H1 (cell line): ENCODE data around the gene LPCAT1. TPM values are rescaled to one million over a fixed set of nuclear protein-coding genes. Genes with fewer than 3 reads are reported as not detected.

Experiments used
- CTCF ChIA-PET: fragments of 300-600 bp; sonication (Branson Sonifier 250); formaldehyde crosslinking; loops from one replicate; lab custom pipeline; 2021; ENCODE audit not compliant: partially characterized antibody; lab: Charles Lee
- POLR2A ChIA-PET: fragments of 300-600 bp; sonication (Branson Sonifier 250); formaldehyde crosslinking; loops from one replicate; lab custom pipeline; 2021; ENCODE audit warnings: inconsistent platforms; ENCODE audit not compliant: partially characterized antibody; lab: Charles Lee
- DNase-seq, 2 experiments: peaks; one replicate each; pipeline versions ENCODE4 v3.0.0 to v3.0.0-alpha.2; 2010 to 2022; ENCODE audit warnings: low spot score in 2 of 2, low read depth in 1 of 2, mixed read lengths in 1 of 2
- FAIRE-seq: peaks from 2 replicates; lab custom pipeline; 2011; peaks lifted over from hg19 to GRCh38; lab: Jason Lieb, UNC
- H2AFZ ChIP-seq: 2 replicates; pipeline ENCODE4 v1.8.1; 2012; ENCODE audit warnings: low read length, inconsistent platforms
- H2AK5ac ChIP-seq: 2 replicates; pipeline ENCODE4 v1.6.1; 2013; ENCODE audit warnings: low read depth, low read length
- H2BK120ac ChIP-seq: replicated peaks from 2 replicates; pipeline ENCODE3; 2013; ENCODE audit warnings: low read depth, low read length, inconsistent platforms
- H2BK12ac ChIP-seq: 2 replicates; pipeline ENCODE4 v1.6.1; 2013; ENCODE audit warnings: low read depth, low read length
- H2BK15ac ChIP-seq: 2 replicates; pipeline ENCODE4 v1.6.1; 2013; ENCODE audit warnings: low read length
- H2BK20ac ChIP-seq: 2 replicates; pipeline ENCODE4 v1.6.1; 2013; ENCODE audit warnings: low read length
- H2BK5ac ChIP-seq: 2 replicates; pipeline ENCODE4 v1.6.1; 2013; ENCODE audit warnings: low read depth, low read length
- H3K14ac ChIP-seq: 2 replicates; pipeline ENCODE4 v1.6.1; 2013; ENCODE audit warnings: inconsistent platforms; ENCODE audit not compliant: insufficient read length
- H3K18ac ChIP-seq: 2 replicates; pipeline ENCODE4 v1.6.1; 2013; ENCODE audit warnings: low read length; ENCODE audit errors: extremely low read depth
- H3K23ac ChIP-seq: 2 replicates; pipeline ENCODE4 v1.6.1; 2013; ENCODE audit warnings: inconsistent platforms; ENCODE audit not compliant: insufficient read length
- H3K23me2 ChIP-seq: 2 replicates; pipeline ENCODE4 v1.6.1; 2013; ENCODE audit warnings: low read depth, low read length
- H3K27ac ChIP-seq: 2 replicates; pipeline ENCODE4 v1.6.1; 2011; ENCODE audit warnings: low read depth, low read length, inconsistent platforms
- H3K27me3 ChIP-seq, 4 experiments: replicated peaks in 1 of 4; 1 replicate in 1 of 4; 2 replicates in 3 of 4; pipeline versions ENCODE4 v1.6.1 to v1.8.1; 2011 to 2013; ENCODE audit warnings: low read length in 3 of 4, mild to moderate bottlenecking in 3 of 4, inconsistent platforms in 2 of 4, mixed read lengths in 2 of 4, moderate library complexity in 1 of 4; ENCODE audit not compliant: control insufficient read depth in 3 of 4, insufficient read depth in 3 of 4; ENCODE audit errors: extremely low read depth in 1 of 4
- H3K36me3 ChIP-seq, 4 experiments: 2 replicates each; pipeline versions ENCODE4 v1.6.1 to v1.8.1; 2011 to 2013; ENCODE audit warnings: mild to moderate bottlenecking in 4 of 4, low read length in 3 of 4, moderate library complexity in 2 of 4, control low read depth in 1 of 4, inconsistent platforms in 1 of 4; ENCODE audit not compliant: insufficient read depth in 4 of 4, control insufficient read depth in 2 of 4
- H3K4ac ChIP-seq: replicated peaks from 2 replicates; pipeline ENCODE3; 2013; ENCODE audit warnings: low read length, low read depth, mixed read lengths, inconsistent platforms; ENCODE audit not compliant: insufficient read length
- H3K4me1 ChIP-seq, 4 experiments: replicated peaks in 1 of 4; 1 replicate in 1 of 4; 2 replicates in 3 of 4; pipeline versions ENCODE4 v1.6.1 to v1.8.1; 2011 to 2013; ENCODE audit warnings: low read length in 3 of 4, inconsistent platforms in 2 of 4, mixed read lengths in 1 of 4; ENCODE audit not compliant: insufficient read depth in 4 of 4, control insufficient read depth in 3 of 4
- H3K4me2 ChIP-seq, 2 experiments: 2 replicates each; pipeline versions ENCODE4 v1.6.1 to v1.8.1; 2011 to 2013; ENCODE audit warnings: low read depth in 2 of 2, low read length in 2 of 2, control low read depth in 1 of 2, inconsistent platforms in 1 of 2, mild to moderate bottlenecking in 1 of 2; ENCODE audit not compliant: insufficient read depth in 1 of 2
- H3K4me3 ChIP-seq, 4 experiments: fragments of 200-600, 300-600 bp in 1 of 4; sonication (generic), shearing (Covaris generic), sonication (Bioruptor Twin) in 1 of 4; 2 replicates each; pipeline versions ENCODE4 v1.5.1 to v1.8.1; 2011 to 2016; ENCODE audit warnings: low read length in 4 of 4, low read depth in 3 of 4, control low read depth in 2 of 4, inconsistent platforms in 2 of 4, mild to moderate bottlenecking in 2 of 4, mixed read lengths in 1 of 4, moderate library complexity in 1 of 4; ENCODE audit not compliant: insufficient read depth in 2 of 4; ENCODE audit errors: extremely low read depth in 1 of 4
- H3K56ac ChIP-seq: replicated peaks from 2 replicates; pipeline ENCODE3; 2013; ENCODE audit warnings: low read depth, mild to moderate bottlenecking, mixed read lengths, low read length, inconsistent platforms; ENCODE audit not compliant: insufficient read length
- H3K79me1 ChIP-seq: 2 replicates; pipeline ENCODE4 v1.6.1; 2013; ENCODE audit warnings: low read depth, low read length, control low read depth
- H3K79me2 ChIP-seq, 2 experiments: 2 replicates each; pipeline versions ENCODE4 v1.6.1 to v1.8.1; 2012 to 2013; ENCODE audit warnings: low read length in 2 of 2, mild to moderate bottlenecking in 2 of 2, inconsistent platforms in 1 of 2; ENCODE audit not compliant: insufficient read depth in 2 of 2, control insufficient read depth in 1 of 2
- H3K9ac ChIP-seq, 4 experiments: replicated peaks in 1 of 4; 1 replicate in 1 of 4; 2 replicates in 3 of 4; pipeline versions ENCODE4 v1.6.1 to v1.8.1; 2011 to 2013; ENCODE audit warnings: low read depth in 3 of 4, low read length in 3 of 4, control low read depth in 2 of 4, mild to moderate bottlenecking in 2 of 4, moderate library complexity in 2 of 4, inconsistent platforms in 1 of 4; ENCODE audit errors: extremely low read depth in 1 of 4
- H3K9me3 ChIP-seq, 2 experiments: 2 replicates each; pipeline versions ENCODE4 v1.6.1 to v1.8.1; 2012 to 2013; ENCODE audit warnings: mild to moderate bottlenecking in 2 of 2, moderate library complexity in 2 of 2, control low read depth in 1 of 2, inconsistent platforms in 1 of 2, low read depth in 1 of 2, low read length in 1 of 2, mixed read lengths in 1 of 2; ENCODE audit not compliant: insufficient read depth in 2 of 2
- H4K20me1 ChIP-seq, 2 experiments: replicated peaks in 1 of 2; 2 replicates each; pipeline versions ENCODE3 to v1.8.1; 2011 to 2013; ENCODE audit warnings: inconsistent platforms in 2 of 2, low read length in 2 of 2, mild to moderate bottlenecking in 1 of 2; ENCODE audit not compliant: insufficient read depth in 2 of 2, control insufficient read depth in 1 of 2
- H4K5ac ChIP-seq: 2 replicates; pipeline ENCODE4 v1.6.1; 2013; ENCODE audit warnings: low read length, low read depth, mixed read lengths, inconsistent platforms; ENCODE audit not compliant: insufficient read length
- H4K8ac ChIP-seq: 2 replicates; pipeline ENCODE4 v1.8.0; 2013; ENCODE audit warnings: mild to moderate bottlenecking, moderate library complexity, low read length, inconsistent platforms; ENCODE audit not compliant: insufficient read depth; ENCODE audit errors: extremely low read depth
- H4K91ac ChIP-seq: replicated peaks from 2 replicates; pipeline ENCODE3; 2013; ENCODE audit warnings: low read length, mixed read lengths, inconsistent platforms; ENCODE audit not compliant: insufficient read length
- ATF3 ChIP-seq: IDR thresholded peaks from 2 replicates; pipeline ENCODE4 v1.6.1; 2011; ENCODE audit warnings: low read depth, mild to moderate bottlenecking, low read length; ENCODE audit not compliant: insufficient read depth
- CHD2 ChIP-seq: IDR thresholded peaks from 2 replicates; pipeline ENCODE4 v1.6.1; 2012; ENCODE audit warnings: low read length, improper control_type of control experiment
- JUN ChIP-seq: IDR thresholded peaks from 2 replicates; pipeline ENCODE4 v1.6.1; 2011; ENCODE audit warnings: low read depth, mild to moderate bottlenecking, improper control_type of control experiment, low read length
- KDM1A ChIP-seq: fragments of 200-600, 300-600 bp; sonication (generic); IDR thresholded peaks from 2 replicates; pipeline ENCODE4 v1.7.1; 2016; ENCODE audit warnings: mild to moderate bottlenecking, low read length, borderline replicate concordance
- NANOG ChIP-seq: IDR thresholded peaks from 2 replicates; pipeline ENCODE4 v1.6.1; 2011; ENCODE audit warnings: low read length, low read depth, mild to moderate bottlenecking, inconsistent platforms; ENCODE audit not compliant: insufficient read depth, poor library complexity, severe bottlenecking
- RNF2 ChIP-seq: fragments of 200-900, 300-1000 bp; sonication (generic); IDR thresholded peaks from 2 replicates; pipeline ENCODE4 v1.7.1; 2016; ENCODE audit warnings: borderline replicate concordance, low read depth, mild to moderate bottlenecking, antibody characterized with exemption, low read length; ENCODE audit not compliant: poor library complexity, severe bottlenecking; ENCODE audit errors: missing control alignments
- SUZ12 ChIP-seq: fragments of 200-600 bp; sonication (generic); IDR thresholded peaks from 2 replicates; pipeline ENCODE4 v1.6.1; 2012; ENCODE audit warnings: mild to moderate bottlenecking, inconsistent platforms, low read length, moderate library complexity, mixed read lengths
- TAF1 ChIP-seq: IDR thresholded peaks from 2 replicates; pipeline ENCODE4 v1.6.1; 2011; ENCODE audit warnings: mild to moderate bottlenecking, low read depth, low read length
- TAF7 ChIP-seq: optimal IDR thresholded peaks from 2 replicates; pipeline ENCODE3; 2011; ENCODE audit warnings: low read depth, mild to moderate bottlenecking, inconsistent platforms, low read length, moderate library complexity, borderline replicate concordance
- TCF12 ChIP-seq: IDR thresholded peaks from 2 replicates; pipeline ENCODE4 v1.6.1; 2011; ENCODE audit warnings: low read depth, mild to moderate bottlenecking, low read length
- TEAD4 ChIP-seq: IDR thresholded peaks from 2 replicates; pipeline ENCODE4 v1.6.1; 2012; ENCODE audit warnings: low read depth, low read length, inconsistent platforms, mixed read lengths
- WGBS, 2 experiments: shearing (Covaris generic) in 1 of 2; methylation state at CpG; one replicate each; pipeline versions ENCODE4 v1.1.6 to v1.1.7; 2013 to 2015; ENCODE audit warnings: low lambda C conversion rate in 2 of 2, mixed read lengths in 2 of 2, inconsistent platforms in 1 of 2, low coverage in 1 of 2, missing lambda C conversion rate in 1 of 2; ENCODE audit not compliant: insufficient replicate concordance in 2 of 2, insufficient coverage in 1 of 2, insufficient read length in 1 of 2; ENCODE audit errors: extremely low coverage in 1 of 2, missing lambda C conversion rate in 1 of 2; 5-methylcytosine and 5-hydroxymethylcytosine counted together
- polyA plus RNA-seq, 7 experiments: library from polyadenylated mRNA; depleted of rRNA in 3 of 7; stranded (reverse) in 5 of 7; unstranded in 2 of 7; fragments of >200 nt in 5 of 7; fragments of 200-250 nt in 2 of 7; gene quantifications; 1 replicate in 5 of 7; 2 replicates in 1 of 7; 4 replicates in 1 of 7; pipeline versions ENCODE4 v1.2.1 to v1.2.3, GENCODE V29; 2011 to 2013; ENCODE audit warnings: missing spikeins in 2 of 7, mixed read lengths in 2 of 7
- total RNA-seq: library from RNA; stranded (reverse); fragmentation: NEBNext Ultra II Directional; extraction: Animal tissue kit (Norgen Biotek cat#: 25700); gene quantifications from 2 replicates; pipeline ENCODE4 v1.2.1, GENCODE V29; 2021
- TF ChIP-seq, protein P1 (sequence below): IDR thresholded peaks from 2 replicates; pipeline ENCODE4 v1.6.1; 2012; ENCODE audit warnings: inconsistent platforms

LPCAT1 gene
- total and polyA plus RNA-seq, 2 of the 8 experiments (the other 6 are each of a cell fraction or from before 2014, with no cell fraction given): 107 to 260 TPM

- WGBS, 2 experiments: 89% methylated on average over 12 of the region's 12 CpGs; no CpG with 5 or more reads in 1 of the 2 experiments
- ChIA-PET CTCF (interaction anchor here (1.8 to 2.7 kb wide), 4 partner anchors 14 to 114 kb away, joined by 7 to 9 read pairs (median 8); no protein-coding TSS in a partner anchor), POLR2A (no interaction called here)
- TF ChIP-seq TAF7 (no peak), NANOG (no peak), TAF1 (no peak), TEAD4 (no peak), CHD2 (no peak), KDM1A (no peak), JUN (no peak), ATF3 (no peak), TCF12 (no peak), RNF2 (no peak), SUZ12 (no peak)
- TF ChIP-seq, protein P1, sequence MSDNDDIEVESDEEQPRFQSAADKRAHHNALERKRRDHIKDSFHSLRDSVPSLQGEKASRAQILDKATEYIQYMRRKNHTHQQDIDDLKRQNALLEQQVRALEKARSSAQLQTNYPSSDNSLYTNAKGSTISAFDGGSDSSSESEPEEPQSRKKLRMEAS: no peak
Observed at GRCh38 chr5:1493941-1494340, 29.8 kb downstream of the LPCAT1 start.

More at GRCh38 chr5:1493941-1494340, 29.8 kb downstream of the LPCAT1 start:
- Histone ChIP-seq H2AFZ (no peak overlapping the region), H3K18ac (no peak overlapping the region), H3K79me2 (peaks cover 7 to 33% of the 10 kb centered on the region in 2 experiments), H3K23me2 (no peaks in the 10 kb centered on the region), H2BK20ac (no peak overlapping the region), H3K14ac (no peak overlapping the region), H3K23ac (no peak overlapping the region), H4K20me1 (peaks cover 16 to 39% of the 10 kb centered on the region in 2 experiments), H3K36me3 (peaks cover 12 to 79% (median 45%) of the 10 kb centered on the region in 4 experiments), H4K91ac (no peak overlapping the region), H3K56ac (no peak overlapping the region), H2BK5ac (no peak overlapping the region), H3K9ac (no peak overlapping the region), H3K27me3 (no peaks in the 10 kb centered on the region), H3K4me1 (no peaks in the 10 kb centered on the region), H3K4me3 (no peak overlapping the region), H4K5ac (no peak overlapping the region), H2BK12ac (no peak overlapping the region), H3K4me2 (no peak overlapping the region), H3K4ac (no peak overlapping the region), H3K79me1 (peaks cover 26% of the 10 kb centered on the region), H2BK15ac (no peak overlapping the region), H3K27ac (no peak overlapping the region), H3K9me3 (no peaks in the 10 kb centered on the region), H2BK120ac (no peak overlapping the region), H4K8ac (no peak overlapping the region), H2AK5ac (no peak overlapping the region)
- FAIRE-seq (no peak), DNase-seq (no peak)
